HG03460 (cell line): ENCODE data around the gene TBC1D25.
A peak's percentile ranks its signal among the peaks of the same experiment; 100 is the strongest.
"Not testable (repeated sequence)": the region's sequence is repeated elsewhere in the genome, so short reads cannot be mapped to it uniquely, and the experiment has no call there.

Experiments
- ATAC-seq: cut with Tn5 transposase; IDR thresholded peaks from one replicate; pipeline ENCODE4 v1.9.1; 2021; ENCODE audit not compliant: unreplicated experiment

The TBC1D25 gene

GRCh38 chrX:48515842-48516241, 23.7 kb upstream of the TBC1D25 start:
- no peak for ATAC-seq

- ATAC-seq, result no peak
These were observed 23.2 kb upstream of the TBC1D25 start for GRCh38 chrX:48516285-48516684.

- ATAC-seq, result no peak
These were observed 22.5 kb upstream of the TBC1D25 start for GRCh38 chrX:48516987-48517386.

GRCh38 chrX:48519481-48519880, 20.0 kb upstream of the TBC1D25 start:
- ATAC-seq, result not testable (repeated sequence)

GRCh38 chrX:48520455-48520854, 19.1 kb upstream of the TBC1D25 start:
- no peak for ATAC-seq

GRCh38 chrX:48520976-48521352, 18.6 kb upstream of the TBC1D25 start:
- ATAC-seq, result no peak

- ATAC-seq, result peak; percentile 93
These were observed 17.9 kb upstream of the TBC1D25 start, which contains the start of gene EBP for GRCh38 chrX:48521353-48522243. Gene EBP (plus strand): TSS chrX:48521808. CDS start chrX:48523772, 1,964 bp downstream.

- no peak for ATAC-seq
These were observed 17.2 kb upstream of the TBC1D25 start for GRCh38 chrX:48522291-48522690.

GRCh38 chrX:48523682-48524081, 15.8 kb upstream of the TBC1D25 start:
- no peak for ATAC-seq

GRCh38 chrX:48525853-48526252, 13.7 kb upstream of the TBC1D25 start:
- not testable (repeated sequence) for ATAC-seq

- no peak for ATAC-seq
These were observed 8.8 kb upstream of the TBC1D25 start for GRCh38 chrX:48530736-48531135.

GRCh38 chrX:48531358-48531959, 8.1 kb upstream of the TBC1D25 start:
- no peak for ATAC-seq

GRCh38 chrX:48532161-48532560, 7.4 kb upstream of the TBC1D25 start:
- no peak for ATAC-seq

- no peak for ATAC-seq
These were observed 6.3 kb upstream of the TBC1D25 start for GRCh38 chrX:48533165-48533564.

GRCh38 chrX:48538641-48539344, 721 bp upstream of the TBC1D25 start:
- no peak for ATAC-seq

GRCh38 chrX:48540028-48540375, 488 bp downstream of the TBC1D25 start:
- peak; percentile 33 for ATAC-seq

- ATAC-seq, result no peak
These were observed 966 bp downstream of the TBC1D25 start for GRCh38 chrX:48540480-48540879.

GRCh38 chrX:48541140-48541814, 1.8 kb downstream of the TBC1D25 start:
- ATAC-seq, result no peak

- ATAC-seq, result no peak
These were observed 9.4 kb downstream of the TBC1D25 start for GRCh38 chrX:48548871-48549270.

GRCh38 chrX:48555731-48556325, 16.3 kb downstream of the TBC1D25 start:
- not testable (repeated sequence) for ATAC-seq

GRCh38 chrX:48558271-48558670, 18.8 kb downstream of the TBC1D25 start:
- no peak for ATAC-seq
